ENCODE measurements around the gene B9D1. TPM values are rescaled to one million over a fixed set of nuclear protein-coding genes. Genes with fewer than 3 reads are reported as not detected.

B9D1 gene
- total and polyA plus RNA-seq, 2 of the 13 experiments (the other 11 are each of a cell fraction or from before 2014, with no cell fraction given): 27.7 to 31.1 TPM

- ChIA-PET POLR2A (no interaction called here), CTCF (ENCODE audit: low intra/inter-chr PET ratio, low total read pairs) (no interaction called here)
- Histone ChIP-seq H4K20me1 (ENCODE audit: insufficient read depth, low read length) (no peaks in the 10 kb centered on the region), H2AFZ (ENCODE audit: low read length) (no peak within 1 kb of the TSS), H3K9me3 (ENCODE audit: low read length) (no peaks in the 10 kb centered on the region), H3K4me2 (ENCODE audit: low read depth, low read length) (no peak within 1 kb of the TSS), H3K27ac (ENCODE audit: extremely low read length, insufficient read depth, low read length) (no peak within 1 kb of the TSS), H3K79me2 (ENCODE audit: insufficient read depth, low read length) (no peaks in the 10 kb centered on the region), H3K27me3 (ENCODE audit: control insufficient read depth in 1 of 2, insufficient read depth in 2 of 2, low read length in 2 of 2) (peaks cover 12 to 42% of the 10 kb centered on the region in 2 experiments), H3K36me3 (replicated peaks in 1 of 2; ENCODE audit: control insufficient read depth in 1 of 2, insufficient read depth in 2 of 2, low read length in 2 of 2) (no peaks in the 10 kb centered on the region), H3K9ac (ENCODE audit: insufficient read depth, low read depth, low read length) (no peak within 1 kb of the TSS), H3K4me3 (replicated peaks in 1 of 3; ENCODE audit: insufficient read depth in 1 of 3, low read depth in 2 of 3, low read length in 3 of 3) (no peak within 1 kb of the TSS), H3K4me1 (ENCODE audit: insufficient read depth, low read length) (no peaks in the 10 kb centered on the region)
- WGBS (ENCODE audit: low lambda C conversion rate): 25% methylated on average over 23 of the region's 23 CpGs
- in situ Hi-C loops (cut with HindIII; ENCODE audit: extremely low pct_ligation_motif_present, low pct_unique_long_range_greater_than_20kb): no loop called here
- TF ChIP-seq MBD4 (IDR thresholded peaks at IDR 0.05; ENCODE audit: borderline replicate concordance, low read length): no peak
- peak; percentile 7; the same call in 1 of the 2 replicates for TF ChIP-seq CTCF (CRISPR knock-in tag; IDR thresholded peaks at IDR 0.05)
- ATAC-seq (no peak), DNase-seq (ENCODE audit: low spot score) (no peak), FAIRE-seq (no peak)
- no TSS peak for BruUV-seq (replicated peaks)
- intact Hi-C loops (cut with micrococcal nuclease; ENCODE audit: unreplicated experiment): no loop called here
Observed at GRCh38 chr17:19410875-19411620, 48.5 kb upstream of the B9D1 start, which contains the start of gene RNF112. Gene RNF112 (plus strand): TSS chr17:19411232. CDS start chr17:19411409, 177 bp downstream.

GRCh38 chr17:19410091-19410490, 47.6 kb upstream of the B9D1 start:
- FAIRE-seq: no peak
- H3K9me3 ChIP-seq (ENCODE audit: low read length): no peaks in the 10 kb centered on the region
- in situ Hi-C loops (cut with HindIII; ENCODE audit: extremely low pct_ligation_motif_present, low pct_unique_long_range_greater_than_20kb): no loop called here
- no peak for TF ChIP-seq ZKSCAN5 (CRISPR knock-in tag; IDR thresholded peaks at IDR 0.05)
- no peak for TF ChIP-seq THAP9 (CRISPR knock-in tag; IDR thresholded peaks at IDR 0.05; ENCODE audit: borderline replicate concordance)
- TF ChIP-seq ZNF264 (CRISPR knock-in tag; IDR thresholded peaks at IDR 0.05): no peak
- TF ChIP-seq IRF1 (CRISPR knock-in tag; IDR thresholded peaks at IDR 0.05; ENCODE audit: low read depth): no peak
- no peak for TF ChIP-seq MXD3 (CRISPR knock-in tag; IDR thresholded peaks at IDR 0.05)
- TF ChIP-seq GABPB1 (CRISPR knock-in tag; IDR thresholded peaks at IDR 0.05): no peak
- no peak for TF ChIP-seq HIVEP1 (CRISPR knock-in tag; IDR thresholded peaks at IDR 0.05)
- no peak for TF ChIP-seq ZNF678 (CRISPR knock-in tag; IDR thresholded peaks at IDR 0.05)
- no peak for TF ChIP-seq ZNF317 (CRISPR knock-in tag; IDR thresholded peaks at IDR 0.05)

More at GRCh38 chr17:19410091-19410490, 47.6 kb upstream of the B9D1 start:
- DNase-seq (ENCODE audit: low spot score) (no peak), ATAC-seq (no peak)
- no peaks in the 10 kb centered on the region for H4K20me1 ChIP-seq (ENCODE audit: insufficient read depth, low read length)
- no TSS peak for BruUV-seq (replicated peaks)
- no peaks in the 10 kb centered on the region for H3K36me3 ChIP-seq (replicated peaks in 1 of 2; ENCODE audit: control insufficient read depth in 1 of 2, insufficient read depth in 2 of 2, low read length in 2 of 2)
- CTCF ChIA-PET (ENCODE audit: low intra/inter-chr PET ratio, low total read pairs): no interaction called here
- no peak overlapping the region for H2AFZ ChIP-seq (ENCODE audit: low read length)
- POLR2A ChIA-PET: no interaction called here
- no peak overlapping the region for H3K9ac ChIP-seq (ENCODE audit: insufficient read depth, low read depth, low read length)
- intact Hi-C loops (cut with micrococcal nuclease; ENCODE audit: unreplicated experiment): no loop called here
- H3K4me2 ChIP-seq (ENCODE audit: low read depth, low read length): no peak overlapping the region
- no peak overlapping the region for H3K4me3 ChIP-seq (replicated peaks in 1 of 3; ENCODE audit: insufficient read depth in 1 of 3, low read depth in 2 of 3, low read length in 3 of 3)
- peaks cover 12 to 38% of the 10 kb centered on the region in 2 experiments for H3K27me3 ChIP-seq (ENCODE audit: control insufficient read depth in 1 of 2, insufficient read depth in 2 of 2, low read length in 2 of 2)
- no peaks in the 10 kb centered on the region for H3K4me1 ChIP-seq (ENCODE audit: insufficient read depth, low read length)
- 32% methylated on average over 6 of the region's 6 CpGs for WGBS (ENCODE audit: low lambda C conversion rate)
- no peaks in the 10 kb centered on the region for H3K79me2 ChIP-seq (ENCODE audit: insufficient read depth, low read length)
- no peak overlapping the region for H3K27ac ChIP-seq (ENCODE audit: extremely low read length, insufficient read depth, low read length)
